Measurements from ENCODE around the gene C2orf80. TPM values are rescaled to one million over a fixed set of nuclear protein-coding genes. Genes with fewer than 3 reads are reported as not detected.
"Not testable (repeated sequence)": the region's sequence is repeated elsewhere in the genome, so short reads cannot be mapped to it uniquely, and the experiment has no call there.

Gene C2orf80
- polyA plus RNA-seq, 1 donor from 2014 or later: 71.5 TPM

DNA sequence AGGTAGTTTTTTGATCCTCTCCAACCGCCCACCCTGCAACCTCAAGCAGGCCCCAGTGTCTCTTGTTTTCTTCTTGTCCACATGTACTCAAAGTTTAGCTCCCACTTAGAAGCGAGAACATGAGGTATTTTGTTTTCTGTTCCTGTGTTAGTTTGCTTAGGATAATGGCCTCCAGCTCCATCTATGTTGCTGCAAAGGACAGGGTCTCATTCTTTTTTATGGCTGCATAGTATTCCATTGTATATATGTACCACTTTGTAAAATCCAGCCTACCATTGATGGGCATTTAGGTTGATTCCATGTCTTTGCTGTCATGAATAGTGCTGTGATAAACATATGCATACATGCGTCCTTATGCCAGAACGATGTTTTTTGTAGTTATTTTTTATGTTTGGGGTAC is 62.7 kb downstream of the C2orf80 start:
- Histone ChIP-seq H3K36me3 (ENCODE audit: insufficient read depth, low read length) (no peaks in the 10 kb centered on the region), H4K20me1 (ENCODE audit: insufficient read depth) (no peaks in the 10 kb centered on the region), H3K4me2 (ENCODE audit: low read length) (no peak overlapping the region), H3K4me3 (ENCODE audit: low read length) (no peak overlapping the region), H3F3A (ENCODE audit: insufficient read depth, low read length, poor library complexity, severe bottlenecking) (no peaks in the 10 kb centered on the region), H3K27ac (ENCODE audit: low read length) (no peak overlapping the region), H3K79me2 (replicated peaks; ENCODE audit: insufficient read depth, low read length) (no peaks in the 10 kb centered on the region), H3K9me3 (ENCODE audit: low read length) (no peaks in the 10 kb centered on the region), H3K27me3 (ENCODE audit: insufficient read depth, low read depth, low read length) (no peaks in the 10 kb centered on the region), H2AFZ (ENCODE audit: low read depth, low read length) (no peak overlapping the region), H3K9me2 (ENCODE audit: insufficient read depth, low read length) (no peaks in the 10 kb centered on the region), H3K9ac (ENCODE audit: low read length) (no peak overlapping the region)
- TF ChIP-seq, protein P1, sequence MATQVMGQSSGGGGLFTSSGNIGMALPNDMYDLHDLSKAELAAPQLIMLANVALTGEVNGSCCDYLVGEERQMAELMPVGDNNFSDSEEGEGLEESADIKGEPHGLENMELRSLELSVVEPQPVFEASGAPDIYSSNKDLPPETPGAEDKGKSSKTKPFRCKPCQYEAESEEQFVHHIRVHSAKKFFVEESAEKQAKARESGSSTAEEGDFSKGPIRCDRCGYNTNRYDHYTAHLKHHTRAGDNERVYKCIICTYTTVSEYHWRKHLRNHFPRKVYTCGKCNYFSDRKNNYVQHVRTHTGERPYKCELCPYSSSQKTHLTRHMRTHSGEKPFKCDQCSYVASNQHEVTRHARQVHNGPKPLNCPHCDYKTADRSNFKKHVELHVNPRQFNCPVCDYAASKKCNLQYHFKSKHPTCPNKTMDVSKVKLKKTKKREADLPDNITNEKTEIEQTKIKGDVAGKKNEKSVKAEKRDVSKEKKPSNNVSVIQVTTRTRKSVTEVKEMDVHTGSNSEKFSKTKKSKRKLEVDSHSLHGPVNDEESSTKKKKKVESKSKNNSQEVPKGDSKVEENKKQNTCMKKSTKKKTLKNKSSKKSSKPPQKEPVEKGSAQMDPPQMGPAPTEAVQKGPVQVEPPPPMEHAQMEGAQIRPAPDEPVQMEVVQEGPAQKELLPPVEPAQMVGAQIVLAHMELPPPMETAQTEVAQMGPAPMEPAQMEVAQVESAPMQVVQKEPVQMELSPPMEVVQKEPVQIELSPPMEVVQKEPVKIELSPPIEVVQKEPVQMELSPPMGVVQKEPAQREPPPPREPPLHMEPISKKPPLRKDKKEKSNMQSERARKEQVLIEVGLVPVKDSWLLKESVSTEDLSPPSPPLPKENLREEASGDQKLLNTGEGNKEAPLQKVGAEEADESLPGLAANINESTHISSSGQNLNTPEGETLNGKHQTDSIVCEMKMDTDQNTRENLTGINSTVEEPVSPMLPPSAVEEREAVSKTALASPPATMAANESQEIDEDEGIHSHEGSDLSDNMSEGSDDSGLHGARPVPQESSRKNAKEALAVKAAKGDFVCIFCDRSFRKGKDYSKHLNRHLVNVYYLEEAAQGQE (IDR thresholded peaks at IDR 0.05; ENCODE audit: borderline replicate concordance): no peak
- no peak for TF ChIP-seq MXI1 (conservative IDR thresholded peaks at IDR 0.05; ENCODE audit: poor library complexity, severe bottlenecking)
- no peak for TF ChIP-seq RAD21 (conservative IDR thresholded peaks at IDR 0.05)
- TF ChIP-seq EZH2 (IDR thresholded peaks at IDR 0.05; ENCODE audit: borderline replicate concordance, insufficient read depth, low read length, poor library complexity, severe bottlenecking): no peak
- TF ChIP-seq SMC3 (conservative IDR thresholded peaks at IDR 0.05; ENCODE audit: poor library complexity): no peak
- TF ChIP-seq EP300 (conservative IDR thresholded peaks at IDR 0.05; ENCODE audit: poor library complexity, severe bottlenecking): no peak
- TF ChIP-seq POLR2AphosphoS5 (IDR thresholded peaks at IDR 0.05): no peak
- TF ChIP-seq, protein P2, sequence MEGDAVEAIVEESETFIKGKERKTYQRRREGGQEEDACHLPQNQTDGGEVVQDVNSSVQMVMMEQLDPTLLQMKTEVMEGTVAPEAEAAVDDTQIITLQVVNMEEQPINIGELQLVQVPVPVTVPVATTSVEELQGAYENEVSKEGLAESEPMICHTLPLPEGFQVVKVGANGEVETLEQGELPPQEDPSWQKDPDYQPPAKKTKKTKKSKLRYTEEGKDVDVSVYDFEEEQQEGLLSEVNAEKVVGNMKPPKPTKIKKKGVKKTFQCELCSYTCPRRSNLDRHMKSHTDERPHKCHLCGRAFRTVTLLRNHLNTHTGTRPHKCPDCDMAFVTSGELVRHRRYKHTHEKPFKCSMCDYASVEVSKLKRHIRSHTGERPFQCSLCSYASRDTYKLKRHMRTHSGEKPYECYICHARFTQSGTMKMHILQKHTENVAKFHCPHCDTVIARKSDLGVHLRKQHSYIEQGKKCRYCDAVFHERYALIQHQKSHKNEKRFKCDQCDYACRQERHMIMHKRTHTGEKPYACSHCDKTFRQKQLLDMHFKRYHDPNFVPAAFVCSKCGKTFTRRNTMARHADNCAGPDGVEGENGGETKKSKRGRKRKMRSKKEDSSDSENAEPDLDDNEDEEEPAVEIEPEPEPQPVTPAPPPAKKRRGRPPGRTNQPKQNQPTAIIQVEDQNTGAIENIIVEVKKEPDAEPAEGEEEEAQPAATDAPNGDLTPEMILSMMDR (IDR thresholded peaks at IDR 0.05; ENCODE audit: poor library complexity, severe bottlenecking): no peak
- no peak for TF ChIP-seq TAF1 (IDR thresholded peaks at IDR 0.05; ENCODE audit: low read depth)

DNA sequence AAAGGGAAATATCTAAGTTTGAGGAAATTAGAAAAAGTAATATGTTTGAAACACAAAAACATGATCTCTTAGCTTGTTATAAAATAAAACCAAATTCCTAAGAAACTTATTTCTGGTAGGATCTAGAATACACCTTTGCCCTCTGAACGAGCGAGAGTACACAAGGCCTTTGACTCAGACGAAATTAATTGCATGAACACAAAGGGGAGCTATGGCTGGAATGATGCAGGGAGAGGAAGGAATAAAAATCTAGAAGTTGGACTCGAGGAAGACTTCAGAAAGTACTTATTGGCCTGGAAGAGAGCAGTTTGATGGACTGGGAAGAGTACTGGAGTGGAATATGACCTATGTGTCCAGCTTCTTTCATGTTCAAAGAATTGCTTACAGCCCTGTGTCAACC is 64.6 kb downstream of the C2orf80 start:
- no peak overlapping the region for H3K27ac ChIP-seq (ENCODE audit: low read length)
- H3K4me3 ChIP-seq (ENCODE audit: low read length): no peak overlapping the region
- no peak overlapping the region for H2AFZ ChIP-seq (ENCODE audit: low read depth, low read length)
- H3F3A ChIP-seq (ENCODE audit: insufficient read depth, low read length, poor library complexity, severe bottlenecking): no peaks in the 10 kb centered on the region
- H3K4me2 ChIP-seq (ENCODE audit: low read length): no peak overlapping the region
- no peaks in the 10 kb centered on the region for H3K27me3 ChIP-seq (ENCODE audit: insufficient read depth, low read depth, low read length)
- no peaks in the 10 kb centered on the region for H4K20me1 ChIP-seq (ENCODE audit: insufficient read depth)
- TF ChIP-seq, protein P2 (IDR thresholded peaks at IDR 0.05; ENCODE audit: poor library complexity, severe bottlenecking): no peak
- TF ChIP-seq, protein P1 (IDR thresholded peaks at IDR 0.05; ENCODE audit: borderline replicate concordance): no peak
- TF ChIP-seq MXI1 (conservative IDR thresholded peaks at IDR 0.05; ENCODE audit: poor library complexity, severe bottlenecking): no peak
- no peak for TF ChIP-seq EZH2 (IDR thresholded peaks at IDR 0.05; ENCODE audit: borderline replicate concordance, insufficient read depth, low read length, poor library complexity, severe bottlenecking)
- TF ChIP-seq SMC3 (conservative IDR thresholded peaks at IDR 0.05; ENCODE audit: poor library complexity): no peak
- TF ChIP-seq POLR2AphosphoS5 (IDR thresholded peaks at IDR 0.05): no peak
- no peak for TF ChIP-seq RAD21 (conservative IDR thresholded peaks at IDR 0.05)
- no peak for TF ChIP-seq TAF1 (IDR thresholded peaks at IDR 0.05; ENCODE audit: low read depth)
- TF ChIP-seq EP300 (conservative IDR thresholded peaks at IDR 0.05; ENCODE audit: poor library complexity, severe bottlenecking): no peak
- no peaks in the 10 kb centered on the region for H3K9me2 ChIP-seq (ENCODE audit: insufficient read depth, low read length)
- no peaks in the 10 kb centered on the region for H3K36me3 ChIP-seq (ENCODE audit: insufficient read depth, low read length)
- H3K9ac ChIP-seq (ENCODE audit: low read length): no peak overlapping the region
- no peaks in the 10 kb centered on the region for H3K9me3 ChIP-seq (ENCODE audit: low read length)
- no peaks in the 10 kb centered on the region for H3K79me2 ChIP-seq (replicated peaks; ENCODE audit: insufficient read depth, low read length)

DNA sequence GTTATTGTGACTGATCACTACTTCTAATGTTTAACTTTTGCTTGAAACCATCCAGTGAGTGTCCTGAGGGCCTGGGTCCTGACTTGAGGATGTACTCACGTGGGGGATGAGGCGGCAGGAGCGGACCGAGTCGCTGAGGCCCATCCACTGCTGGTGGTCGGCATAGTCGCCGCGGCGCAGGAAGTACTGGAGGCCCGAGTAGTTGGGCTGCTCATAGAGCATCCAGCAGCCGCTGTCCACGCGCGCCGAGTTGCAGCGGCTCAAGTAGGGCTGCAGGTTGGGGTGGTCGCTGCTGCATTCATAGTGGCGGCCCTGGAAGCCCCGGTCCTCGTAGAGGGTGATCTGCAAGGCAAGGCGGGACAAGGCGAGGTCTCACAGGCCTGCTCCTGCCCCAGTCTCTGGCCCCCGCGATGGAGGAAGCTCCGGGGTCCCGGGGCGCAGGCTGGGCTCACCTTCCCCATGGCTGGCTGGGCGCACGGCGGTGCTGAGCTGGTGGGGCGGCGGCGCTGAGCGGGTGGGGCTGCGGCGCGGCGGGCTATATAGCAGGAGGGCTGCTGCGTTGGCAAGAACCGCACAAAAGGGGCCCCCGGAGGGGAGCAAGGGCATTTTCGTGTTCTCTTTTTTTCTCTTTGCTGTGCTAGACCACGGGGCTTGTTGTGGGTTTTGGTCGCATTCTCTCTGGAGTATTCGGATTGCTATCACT is 65.7 kb downstream of the C2orf80 start, which contains the start of gene CRYGD:
TSS of gene CRYGD (minus strand) at position 512 of the 703 bp plus-strand sequence. CDS start at position 461, 51 bp downstream.
- not testable (repeated sequence) for H4K20me1 ChIP-seq (ENCODE audit: insufficient read depth); H3F3A ChIP-seq (ENCODE audit: insufficient read depth, low read length, poor library complexity, severe bottlenecking); H3K79me2 ChIP-seq (replicated peaks; ENCODE audit: insufficient read depth, low read length); H3K36me3 ChIP-seq (ENCODE audit: insufficient read depth, low read length); H2AFZ ChIP-seq (ENCODE audit: low read depth, low read length); H3K27me3 ChIP-seq (ENCODE audit: insufficient read depth, low read depth, low read length); H3K27ac ChIP-seq (ENCODE audit: low read length); H3K9ac ChIP-seq (ENCODE audit: low read length); H3K9me3 ChIP-seq (ENCODE audit: low read length); H3K4me2 ChIP-seq (ENCODE audit: low read length); H3K9me2 ChIP-seq (ENCODE audit: insufficient read depth, low read length); H3K4me3 ChIP-seq (ENCODE audit: low read length)

Measured in neural cell (in vitro differentiated cells).